Naive thymus-derived CD8-positive, alpha-beta T cell (primary cell): Measurements from ENCODE around the gene KCNC3. TPM values are rescaled to one million over a fixed set of nuclear protein-coding genes. Genes with fewer than 3 reads are reported as not detected.

Experiments
- ATAC-seq, 2 donors: fragments of 150-1000 bp; cut with Tn5 transposase in 1 of 2; sonication (Bioruptor Pico), chemical (Tn5 transposase) in 1 of 2; 1 replicate in 1 of 2; 2 replicates in 1 of 2; pipeline ENCODE4 v1.10.0; 2021; ENCODE audit warnings: mild to moderate bottlenecking in 2 of 2, moderate library complexity in 2 of 2
- POLR2A ChIA-PET: fragments of 350-600 bp; sonication (Branson Sonifier 250); formaldehyde crosslinking; loops from one replicate; lab custom pipeline; 2021; ENCODE audit warnings: antibody characterized with exemption; lab: Charles Lee
- DNase-seq, 10 donors: peaks; one replicate each; pipeline versions ENCODE4 v3.0.0 to v3.0.0-alpha.2; 2020 to 2022
- H3K27ac Mint-ChIP-seq, 10 donors: one replicate each; pipeline ENCODE4 v1.8.0; 2020 to 2022; ENCODE audit warnings: mild to moderate bottlenecking in 10 of 10, mixed read lengths in 10 of 10, moderate library complexity in 4 of 10, inconsistent platforms in 1 of 10
- H3K27me3 Mint-ChIP-seq, 5 donors: one replicate each; pipeline ENCODE4 v1.8.0; 2021 to 2022; ENCODE audit warnings: mixed read lengths in 5 of 5
- H3K36me3 Mint-ChIP-seq, 3 donors: one replicate each; pipeline ENCODE4 v1.8.0; 2020 to 2022; ENCODE audit warnings: mixed read lengths in 3 of 3, mild to moderate bottlenecking in 2 of 3, inconsistent platforms in 1 of 3
- H3K4me1 Mint-ChIP-seq, 4 donors: one replicate each; pipeline ENCODE4 v1.8.0; 2021 to 2022; ENCODE audit warnings: mixed read lengths in 4 of 4
- H3K4me3 Mint-ChIP-seq, 10 donors: one replicate each; pipeline ENCODE4 v1.8.0; 2020 to 2022; ENCODE audit warnings: mild to moderate bottlenecking in 10 of 10, mixed read lengths in 10 of 10, moderate library complexity in 6 of 10, inconsistent platforms in 1 of 10
- H3K9me3 Mint-ChIP-seq, 9 donors: one replicate each; pipeline ENCODE4 v1.8.0; 2020 to 2022; ENCODE audit warnings: mixed read lengths in 9 of 9, mild to moderate bottlenecking in 3 of 9, inconsistent platforms in 1 of 9, moderate library complexity in 1 of 9
- polyA plus RNA-seq, 3 donors: library from polyadenylated mRNA; unstranded; fragments of 300-500 nt; fragmentation: Illumina TruSeq; gene quantifications; one replicate each; pipeline ENCODE4 v1.2.3, GENCODE V29; 2021
- total RNA-seq, 8 experiments: library from RNA in 2 of 8; stranded (reverse) in 2 of 8; gene quantifications; one replicate each; pipeline ENCODE4 v1.2.3 and lab custom pipeline; 2021 to 2026

KCNC3 gene
- total and polyA plus RNA-seq, 5 experiments from 2014 or later, result 0.73 to 0.80 TPM; not detected in 3

- no peak overlapping the region for H3K4me3 Mint-ChIP-seq
- no peaks in the 10 kb centered on the region for H3K36me3 Mint-ChIP-seq
- ATAC-seq, result no peak
- no peak for DNase-seq
- no peaks in the 10 kb centered on the region for H3K4me1 Mint-ChIP-seq
- no peak overlapping the region for H3K27ac Mint-ChIP-seq
- H3K27me3 Mint-ChIP-seq, result peaks cover 0 to 42% (median 15%) of the 10 kb centered on the region in 5 donors
- POLR2A ChIA-PET, result no interaction called here
- peaks cover 0 to 2% (median 0%) of the 10 kb centered on the region in 9 donors for H3K9me3 Mint-ChIP-seq
Observed at GRCh38 chr19:50276370-50277063, 52.7 kb downstream of the KCNC3 start.

- Mint-ChIP-seq H3K9me3 (peaks cover 0 to 2% (median 0%) of the 10 kb centered on the region in 9 donors), H3K4me1 (no peaks in the 10 kb centered on the region), H3K4me3 (no peak overlapping the region), H3K27ac (no peak overlapping the region), H3K36me3 (no peaks in the 10 kb centered on the region), H3K27me3 (peaks cover 0 to 44% (median 17%) of the 10 kb centered on the region in 5 donors)
- POLR2A ChIA-PET, result no interaction called here
- no peak for DNase-seq
- no peak for ATAC-seq
Observed at GRCh38 chr19:50275577-50276368, 53.4 kb downstream of the KCNC3 start.

- POLR2A ChIA-PET, result no interaction called here
- ATAC-seq, result no peak
- H3K36me3 Mint-ChIP-seq, result no peaks in the 10 kb centered on the region
- no peaks in the 10 kb centered on the region for H3K4me1 Mint-ChIP-seq
- no peak overlapping the region for H3K27ac Mint-ChIP-seq
- H3K9me3 Mint-ChIP-seq, result no peaks in the 10 kb centered on the region
- H3K27me3 Mint-ChIP-seq, result peaks cover 0 to 37% (median 13%) of the 10 kb centered on the region in 5 donors
- no peak for DNase-seq
- no peak overlapping the region for H3K4me3 Mint-ChIP-seq
Observed at GRCh38 chr19:50273821-50274220, 55.4 kb downstream of the KCNC3 start.

- POLR2A ChIA-PET, result no interaction called here
- Mint-ChIP-seq H3K4me3 (peak overlapping the region in 1 of 10 donors; percentile 45), H3K9me3 (peaks cover 0 to 2% (median 0%) of the 10 kb centered on the region in 9 donors), H3K4me1 (no peaks in the 10 kb centered on the region), H3K27me3 (peaks cover 2 to 43% (median 20%) of the 10 kb centered on the region in 5 donors), H3K36me3 (no peaks in the 10 kb centered on the region), H3K27ac (peak overlapping the region in 1 of 10 donors; percentile 34)
- DNase-seq, result no peak
- no peak for ATAC-seq
Observed at GRCh38 chr19:50272263-50272897, 56.8 kb downstream of the KCNC3 start.

GRCh38 chr19:50269653-50270052 is 59.5 kb downstream of the KCNC3 start:
- POLR2A ChIA-PET, result no interaction called here
- ATAC-seq (no peak), DNase-seq (no peak)
- Mint-ChIP-seq H3K27ac (no peak overlapping the region), H3K27me3 (peaks cover 10 to 41% (median 19%) of the 10 kb centered on the region in 5 donors), H3K36me3 (no peaks in the 10 kb centered on the region), H3K4me3 (no peak overlapping the region), H3K4me1 (peaks cover 0 to 2% (median 0%) of the 10 kb centered on the region in 4 donors), H3K9me3 (peaks cover 0 to 2% (median 0%) of the 10 kb centered on the region in 9 donors)

- Mint-ChIP-seq H3K4me3 (no peak overlapping the region), H3K36me3 (no peaks in the 10 kb centered on the region), H3K9me3 (peaks cover 0 to 2% (median 0%) of the 10 kb centered on the region in 9 donors), H3K27ac (no peak overlapping the region), H3K27me3 (peaks cover 10 to 41% (median 19%) of the 10 kb centered on the region in 5 donors), H3K4me1 (peaks cover 0 to 2% (median 0%) of the 10 kb centered on the region in 4 donors)
- POLR2A ChIA-PET, result no interaction called here
- DNase-seq, result no peak
- ATAC-seq, result no peak
Observed at GRCh38 chr19:50268501-50268900, 60.7 kb downstream of the KCNC3 start.

GRCh38 chr19:50268041-50268440 is 61.1 kb downstream of the KCNC3 start:
- H3K27ac Mint-ChIP-seq, result peak overlapping the region in 1 of 10 donors; percentile 40
- H3K27me3 Mint-ChIP-seq, result peaks cover 10 to 41% (median 19%) of the 10 kb centered on the region in 5 donors
- ATAC-seq (no peak), DNase-seq (no peak)
- peaks cover 0 to 2% (median 0%) of the 10 kb centered on the region in 4 donors for H3K4me1 Mint-ChIP-seq
- no peak overlapping the region for H3K4me3 Mint-ChIP-seq
- peaks cover 0 to 2% (median 0%) of the 10 kb centered on the region in 9 donors for H3K9me3 Mint-ChIP-seq
- no peaks in the 10 kb centered on the region for H3K36me3 Mint-ChIP-seq
- POLR2A ChIA-PET, result no interaction called here

GRCh38 chr19:50266896-50267295 is 62.3 kb downstream of the KCNC3 start:
- DNase-seq, result peak in 2 of 10 donors; percentile 7 to 10
- POLR2A ChIA-PET, result no interaction called here

GRCh38 chr19:50266041-50266440 is 63.1 kb downstream of the KCNC3 start:
- Mint-ChIP-seq H3K4me1 (peaks cover 0 to 2% (median 0%) of the 10 kb centered on the region in 4 donors), H3K9me3 (peaks cover 0 to 2% (median 0%) of the 10 kb centered on the region in 9 donors), H3K27me3 (peaks cover 10 to 40% (median 21%) of the 10 kb centered on the region in 5 donors), H3K36me3 (no peaks in the 10 kb centered on the region), H3K4me3 (no peak overlapping the region), H3K27ac (no peak overlapping the region)
- DNase-seq, result no peak
- POLR2A ChIA-PET, result no interaction called here
- no peak for ATAC-seq

More at GRCh38 chr19:50266896-50267295, 62.3 kb downstream of the KCNC3 start:
- peaks cover 0 to 2% (median 0%) of the 10 kb centered on the region in 4 donors for H3K4me1 Mint-ChIP-seq
- peak overlapping the region in 1 of 10 donors; percentile 43 for H3K27ac Mint-ChIP-seq
- H3K36me3 Mint-ChIP-seq, result no peaks in the 10 kb centered on the region
- H3K4me3 Mint-ChIP-seq, result no peak overlapping the region
- peak; percentile 23 to 38 for ATAC-seq
- peaks cover 10 to 42% (median 21%) of the 10 kb centered on the region in 5 donors for H3K27me3 Mint-ChIP-seq
- peaks cover 0 to 2% (median 0%) of the 10 kb centered on the region in 9 donors for H3K9me3 Mint-ChIP-seq

- Mint-ChIP-seq H3K4me1 (peaks cover 0 to 2% (median 0%) of the 10 kb centered on the region in 4 donors), H3K27ac (no peak overlapping the region), H3K9me3 (peaks cover 0 to 2% (median 0%) of the 10 kb centered on the region in 9 donors), H3K27me3 (peaks cover 10 to 38% (median 19%) of the 10 kb centered on the region in 5 donors), H3K36me3 (no peaks in the 10 kb centered on the region), H3K4me3 (no peak overlapping the region)
- no peak for ATAC-seq
- POLR2A ChIA-PET, result no interaction called here
- no peak for DNase-seq
Observed at GRCh38 chr19:50264483-50265186, 64.5 kb downstream of the KCNC3 start.

- peaks cover 0 to 2% (median 0%) of the 10 kb centered on the region in 4 donors for H3K4me1 Mint-ChIP-seq
- peaks cover 9 to 33% (median 19%) of the 10 kb centered on the region in 5 donors for H3K27me3 Mint-ChIP-seq
- H3K27ac Mint-ChIP-seq, result no peak overlapping the region
- H3K4me3 Mint-ChIP-seq, result no peak overlapping the region
- no peak for DNase-seq
- no peaks in the 10 kb centered on the region for H3K36me3 Mint-ChIP-seq
- ATAC-seq, result no peak
- peaks cover 0 to 4% (median 0%) of the 10 kb centered on the region in 9 donors for H3K9me3 Mint-ChIP-seq
- POLR2A ChIA-PET, result no interaction called here
Observed at GRCh38 chr19:50263176-50263575, 66.0 kb downstream of the KCNC3 start.
